ENCODE measurements around the gene DOCK1.
"Not testable (repeated sequence)": the region's sequence is repeated elsewhere in the genome, so short reads cannot be mapped to it uniquely, and the experiment has no call there.

DOCK1 gene

GRCh38 chr10:126910798-126911197, 5.6 kb downstream of the DOCK1 start:
- H3K4me1 ChIP-seq (ENCODE audit: control insufficient read depth, insufficient read depth, low read length): no peaks in the 10 kb centered on the region
- H3K9me3 ChIP-seq (ENCODE audit: control insufficient read depth, low read length): no peaks in the 10 kb centered on the region
- H3K27ac ChIP-seq (ENCODE audit: insufficient read depth, low read depth, low read length, poor library complexity, severe bottlenecking): no peak overlapping the region
- 94 to 97% methylated on average over 6 of the region's 6 CpGs for WGBS, 2 experiments
- H3K27me3 ChIP-seq (ENCODE audit: control insufficient read depth, insufficient read depth, low read length, poor library complexity, severe bottlenecking): no peaks in the 10 kb centered on the region
- H3K4me3 ChIP-seq (ENCODE audit: insufficient read depth, low read depth, low read length): no peak overlapping the region
- no peaks in the 10 kb centered on the region for H3K36me3 ChIP-seq (ENCODE audit: control insufficient read depth, insufficient read depth, low read length)

- WGBS, 2 experiments: 92 to 95% methylated on average over 11 of the region's 11 CpGs
- H3K27ac ChIP-seq (ENCODE audit: insufficient read depth, low read depth, low read length, poor library complexity, severe bottlenecking): no peak overlapping the region
- no peaks in the 10 kb centered on the region for H3K9me3 ChIP-seq (ENCODE audit: control insufficient read depth, low read length)
- no peaks in the 10 kb centered on the region for H3K4me1 ChIP-seq (ENCODE audit: control insufficient read depth, insufficient read depth, low read length)
- H3K36me3 ChIP-seq (ENCODE audit: control insufficient read depth, insufficient read depth, low read length): no peaks in the 10 kb centered on the region
- no peaks in the 10 kb centered on the region for H3K27me3 ChIP-seq (ENCODE audit: control insufficient read depth, insufficient read depth, low read length, poor library complexity, severe bottlenecking)
- H3K4me3 ChIP-seq (ENCODE audit: insufficient read depth, low read depth, low read length): no peak overlapping the region
Measured at GRCh38 chr10:126911301-126911700, 6.1 kb downstream of the DOCK1 start.

- Histone ChIP-seq H3K36me3 (ENCODE audit: control insufficient read depth, insufficient read depth, low read length) (no peaks in the 10 kb centered on the region), H3K9me3 (ENCODE audit: control insufficient read depth, low read length) (no peaks in the 10 kb centered on the region), H3K27me3 (ENCODE audit: control insufficient read depth, insufficient read depth, low read length, poor library complexity, severe bottlenecking) (no peaks in the 10 kb centered on the region), H3K4me1 (ENCODE audit: control insufficient read depth, insufficient read depth, low read length) (peaks cover 11% of the 10 kb centered on the region), H3K27ac (ENCODE audit: insufficient read depth, low read depth, low read length, poor library complexity, severe bottlenecking) (no peak overlapping the region), H3K4me3 (ENCODE audit: insufficient read depth, low read depth, low read length) (no peak overlapping the region)
- WGBS, 2 experiments: 89 to 90% methylated on average over 11 of the region's 11 CpGs
Measured at GRCh38 chr10:126913316-126913715, 8.1 kb downstream of the DOCK1 start.

GRCh38 chr10:126914561-126914960, 9.3 kb downstream of the DOCK1 start:
- no peak overlapping the region for H3K27ac ChIP-seq (ENCODE audit: insufficient read depth, low read depth, low read length, poor library complexity, severe bottlenecking)
- no peaks in the 10 kb centered on the region for H3K27me3 ChIP-seq (ENCODE audit: control insufficient read depth, insufficient read depth, low read length, poor library complexity, severe bottlenecking)
- 93 to 97% methylated on average over 1 of the region's 1 CpG for WGBS, 2 experiments
- no peak overlapping the region for H3K4me3 ChIP-seq (ENCODE audit: insufficient read depth, low read depth, low read length)
- peaks cover 19% of the 10 kb centered on the region for H3K4me1 ChIP-seq (ENCODE audit: control insufficient read depth, insufficient read depth, low read length)
- no peaks in the 10 kb centered on the region for H3K36me3 ChIP-seq (ENCODE audit: control insufficient read depth, insufficient read depth, low read length)
- H3K9me3 ChIP-seq (ENCODE audit: control insufficient read depth, low read length): no peaks in the 10 kb centered on the region

- H3K27ac ChIP-seq (ENCODE audit: insufficient read depth, low read depth, low read length, poor library complexity, severe bottlenecking): not testable (repeated sequence)
- peaks cover 23% of the 10 kb centered on the region for H3K4me1 ChIP-seq (ENCODE audit: control insufficient read depth, insufficient read depth, low read length)
Measured at GRCh38 chr10:126916952-126917351, 11.7 kb downstream of the DOCK1 start.

GRCh38 chr10:126917375-126917774, 12.1 kb downstream of the DOCK1 start:
- H3K27me3 ChIP-seq (ENCODE audit: control insufficient read depth, insufficient read depth, low read length, poor library complexity, severe bottlenecking): no peaks in the 10 kb centered on the region
- WGBS, 2 experiments: 89 to 90% methylated on average over 7 of the region's 7 CpGs
- H3K4me1 ChIP-seq (ENCODE audit: control insufficient read depth, insufficient read depth, low read length): peaks cover 23% of the 10 kb centered on the region
- no peak overlapping the region for H3K4me3 ChIP-seq (ENCODE audit: insufficient read depth, low read depth, low read length)
- no peak overlapping the region for H3K27ac ChIP-seq (ENCODE audit: insufficient read depth, low read depth, low read length, poor library complexity, severe bottlenecking)
- H3K36me3 ChIP-seq (ENCODE audit: control insufficient read depth, insufficient read depth, low read length): no peaks in the 10 kb centered on the region
- H3K9me3 ChIP-seq (ENCODE audit: control insufficient read depth, low read length): no peaks in the 10 kb centered on the region

More at GRCh38 chr10:126916952-126917351, 11.7 kb downstream of the DOCK1 start:
- not testable (repeated sequence) for H3K4me3 ChIP-seq (ENCODE audit: insufficient read depth, low read depth, low read length); H3K27me3 ChIP-seq (ENCODE audit: control insufficient read depth, insufficient read depth, low read length, poor library complexity, severe bottlenecking); H3K36me3 ChIP-seq (ENCODE audit: control insufficient read depth, insufficient read depth, low read length); H3K9me3 ChIP-seq (ENCODE audit: control insufficient read depth, low read length)
- 93 to 94% methylated on average over 12 of the region's 12 CpGs for WGBS, 2 experiments

GRCh38 chr10:126917975-126918908, 13.0 kb downstream of the DOCK1 start:
- WGBS, 2 experiments: 90 to 91% methylated on average over 24 of the region's 24 CpGs
- Histone ChIP-seq H3K27me3 (ENCODE audit: control insufficient read depth, insufficient read depth, low read length, poor library complexity, severe bottlenecking) (no peaks in the 10 kb centered on the region), H3K4me1 (ENCODE audit: control insufficient read depth, insufficient read depth, low read length) (peaks cover 23% of the 10 kb centered on the region), H3K27ac (ENCODE audit: insufficient read depth, low read depth, low read length, poor library complexity, severe bottlenecking) (no peak overlapping the region), H3K4me3 (ENCODE audit: insufficient read depth, low read depth, low read length) (no peak overlapping the region), H3K9me3 (ENCODE audit: control insufficient read depth, low read length) (no peaks in the 10 kb centered on the region), H3K36me3 (ENCODE audit: control insufficient read depth, insufficient read depth, low read length) (no peaks in the 10 kb centered on the region)

- no peak overlapping the region for H3K27ac ChIP-seq (ENCODE audit: insufficient read depth, low read depth, low read length, poor library complexity, severe bottlenecking)
- 91 to 93% methylated on average over 13 of the region's 13 CpGs for WGBS, 2 experiments
Measured at GRCh38 chr10:126919426-126919825, 14.2 kb downstream of the DOCK1 start.

GRCh38 chr10:126921162-126921561, 15.9 kb downstream of the DOCK1 start:
- Histone ChIP-seq H3K4me1 (ENCODE audit: control insufficient read depth, insufficient read depth, low read length) (peaks cover 23% of the 10 kb centered on the region), H3K4me3 (ENCODE audit: insufficient read depth, low read depth, low read length) (no peak overlapping the region), H3K27ac (ENCODE audit: insufficient read depth, low read depth, low read length, poor library complexity, severe bottlenecking) (no peak overlapping the region), H3K36me3 (ENCODE audit: control insufficient read depth, insufficient read depth, low read length) (no peaks in the 10 kb centered on the region), H3K9me3 (ENCODE audit: control insufficient read depth, low read length) (no peaks in the 10 kb centered on the region), H3K27me3 (ENCODE audit: control insufficient read depth, insufficient read depth, low read length, poor library complexity, severe bottlenecking) (no peaks in the 10 kb centered on the region)
- WGBS, 2 experiments: 93 to 94% methylated on average over 3 to 4 of the region's 4 CpGs

More at GRCh38 chr10:126919426-126919825, 14.2 kb downstream of the DOCK1 start:
- H3K9me3 ChIP-seq (ENCODE audit: control insufficient read depth, low read length): no peaks in the 10 kb centered on the region
- H3K27me3 ChIP-seq (ENCODE audit: control insufficient read depth, insufficient read depth, low read length, poor library complexity, severe bottlenecking): no peaks in the 10 kb centered on the region
- H3K4me1 ChIP-seq (ENCODE audit: control insufficient read depth, insufficient read depth, low read length): peaks cover 23% of the 10 kb centered on the region
- no peaks in the 10 kb centered on the region for H3K36me3 ChIP-seq (ENCODE audit: control insufficient read depth, insufficient read depth, low read length)
- H3K4me3 ChIP-seq (ENCODE audit: insufficient read depth, low read depth, low read length): no peak overlapping the region

GRCh38 chr10:126921974-126922525, 16.8 kb downstream of the DOCK1 start:
- no peak overlapping the region for H3K27ac ChIP-seq (ENCODE audit: insufficient read depth, low read depth, low read length, poor library complexity, severe bottlenecking)
- H3K36me3 ChIP-seq (ENCODE audit: control insufficient read depth, insufficient read depth, low read length): no peaks in the 10 kb centered on the region
- H3K4me1 ChIP-seq (ENCODE audit: control insufficient read depth, insufficient read depth, low read length): peaks cover 23% of the 10 kb centered on the region
- no peak overlapping the region for H3K4me3 ChIP-seq (ENCODE audit: insufficient read depth, low read depth, low read length)
- no peaks in the 10 kb centered on the region for H3K27me3 ChIP-seq (ENCODE audit: control insufficient read depth, insufficient read depth, low read length, poor library complexity, severe bottlenecking)
- 96% methylated on average over 4 of the region's 4 CpGs for WGBS, 2 experiments
- H3K9me3 ChIP-seq (ENCODE audit: control insufficient read depth, low read length): no peaks in the 10 kb centered on the region

Data from ectodermal cell (in vitro differentiated cells).